ENCODE measurements around the gene SLC2A3.
"Not testable (repeated sequence)": the region's sequence is repeated elsewhere in the genome, so short reads cannot be mapped to it uniquely, and the experiment has no call there.

The SLC2A3 gene

DNA sequence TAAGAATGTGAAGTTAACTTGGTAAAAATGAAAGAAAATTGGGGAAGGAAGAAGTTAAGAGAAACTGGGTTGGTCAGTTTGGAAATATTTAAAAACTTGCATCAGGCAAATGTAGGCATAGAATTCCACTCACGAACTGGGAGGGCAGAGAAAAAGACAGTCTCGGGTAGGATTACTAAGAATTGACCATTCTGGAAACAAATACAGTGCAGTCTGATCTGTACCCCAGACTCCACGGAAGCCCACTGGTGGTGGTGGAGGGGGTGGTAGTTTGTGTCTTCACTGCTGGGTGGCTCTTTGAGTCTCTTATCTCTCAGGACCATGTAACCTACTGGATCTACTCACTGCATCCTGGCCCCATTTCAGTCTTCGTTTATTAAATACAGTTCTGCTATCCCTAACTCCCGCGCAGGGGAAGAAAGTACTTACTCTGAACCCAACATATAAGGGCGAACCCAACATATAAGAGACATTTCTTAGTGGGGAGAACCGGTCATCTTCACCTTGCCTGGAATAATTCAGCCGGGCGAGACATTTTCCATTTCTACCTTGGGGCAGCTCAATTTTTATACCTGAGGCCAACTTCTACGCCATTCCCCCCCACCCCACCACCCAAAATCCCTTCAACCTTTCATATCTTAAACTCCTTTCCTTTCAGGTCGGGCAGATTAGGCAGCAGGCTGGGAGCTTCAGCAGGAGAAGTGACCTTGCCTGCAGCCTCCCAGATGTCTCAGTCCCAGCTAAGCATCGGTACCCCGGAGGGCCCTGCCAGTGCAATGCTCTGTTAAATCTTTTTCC, 1.7 kb downstream of the SLC2A3 start:
- DNase-seq (no peak), ATAC-seq (peak; percentile 32)
- no peak overlapping the region for H3K27ac Mint-ChIP-seq
- H3K4me1 Mint-ChIP-seq = peaks cover 30% of the 10 kb centered on the region
- no peak overlapping the region for H3K4me3 Mint-ChIP-seq
- no peaks in the 10 kb centered on the region for H3K27me3 Mint-ChIP-seq
- no peaks in the 10 kb centered on the region for H3K9me3 Mint-ChIP-seq

DNA sequence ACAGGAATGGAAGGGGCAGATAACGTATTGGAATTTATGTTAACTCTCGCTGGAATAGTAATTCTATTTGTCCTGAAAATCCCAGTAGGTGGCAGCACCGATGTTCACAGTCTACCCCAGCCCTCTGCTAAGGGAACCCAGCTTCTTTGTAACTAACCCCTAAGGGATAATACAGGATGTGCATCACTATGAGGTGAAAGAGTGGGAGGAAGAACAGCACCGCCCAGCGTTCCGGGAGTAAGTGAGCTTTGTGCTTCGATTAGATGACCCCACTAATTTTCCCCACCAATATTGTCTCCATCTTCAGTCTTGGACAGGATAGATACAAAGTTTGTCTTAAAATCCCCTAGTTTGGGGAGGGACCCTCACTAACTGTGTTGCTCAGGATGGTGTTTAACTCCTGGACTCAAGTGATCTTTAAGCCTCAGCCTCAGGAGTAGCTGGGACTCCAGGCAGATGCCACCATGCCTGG, 2.7 kb downstream of the SLC2A3 start:
- peaks cover 34% of the 10 kb centered on the region for H3K4me1 Mint-ChIP-seq
- H3K9me3 Mint-ChIP-seq = no peaks in the 10 kb centered on the region
- no peak overlapping the region for H3K4me3 Mint-ChIP-seq
- ATAC-seq (peak; percentile 93), DNase-seq (peak; percentile 63 to 84)
- H3K27me3 Mint-ChIP-seq = no peaks in the 10 kb centered on the region
- no peak overlapping the region for H3K27ac Mint-ChIP-seq

- not testable (repeated sequence) for H3K9me3 Mint-ChIP-seq, H3K4me3 Mint-ChIP-seq, H3K27ac Mint-ChIP-seq, ATAC-seq, H3K27me3 Mint-ChIP-seq, DNase-seq
- H3K4me1 Mint-ChIP-seq = peaks cover 32% of the 10 kb centered on the region
These were observed 3.3 kb downstream of the SLC2A3 start for GRCh38 chr12:7932599-7933240.

DNA sequence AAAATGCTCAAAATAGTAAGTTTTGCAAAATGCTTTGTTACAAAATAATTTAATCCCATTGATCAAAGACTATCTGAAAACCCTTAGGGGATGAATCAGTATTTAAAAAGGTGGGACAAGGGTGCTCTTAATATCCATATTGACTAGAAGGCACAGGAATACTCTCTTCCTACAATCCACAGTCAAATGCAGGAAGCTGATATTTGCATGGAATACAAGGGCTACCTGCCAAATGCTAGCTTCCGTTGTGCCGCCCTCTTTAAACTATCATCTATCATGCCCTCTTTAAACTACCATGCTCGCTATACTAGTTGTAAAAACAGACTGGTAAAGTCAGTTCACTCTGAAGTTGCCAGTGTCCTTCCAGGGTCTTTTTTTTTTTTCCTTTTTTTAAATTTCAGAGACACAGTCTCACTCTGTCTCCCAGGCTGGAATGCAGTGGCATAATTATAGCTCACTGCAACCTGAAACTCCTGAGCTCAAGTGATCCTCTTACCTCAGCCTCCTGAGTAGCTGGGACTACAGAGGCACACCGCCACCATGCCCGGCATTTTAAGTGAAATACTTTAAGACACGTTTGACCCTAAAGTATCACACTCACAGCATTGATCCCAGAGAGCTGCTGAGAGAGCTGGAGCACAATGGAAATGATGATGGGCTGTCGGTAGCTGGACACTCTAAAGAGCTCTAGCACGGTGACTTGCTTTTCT, 6.7 kb downstream of the SLC2A3 start:
- ATAC-seq (no peak), DNase-seq (no peak)
- Mint-ChIP-seq H3K4me3 (no peak overlapping the region), H3K27me3 (no peaks in the 10 kb centered on the region), H3K4me1 (peaks cover 51% of the 10 kb centered on the region), H3K9me3 (no peaks in the 10 kb centered on the region), H3K27ac (peak overlapping the region in 1 of 2 donors; percentile 52)

DNA sequence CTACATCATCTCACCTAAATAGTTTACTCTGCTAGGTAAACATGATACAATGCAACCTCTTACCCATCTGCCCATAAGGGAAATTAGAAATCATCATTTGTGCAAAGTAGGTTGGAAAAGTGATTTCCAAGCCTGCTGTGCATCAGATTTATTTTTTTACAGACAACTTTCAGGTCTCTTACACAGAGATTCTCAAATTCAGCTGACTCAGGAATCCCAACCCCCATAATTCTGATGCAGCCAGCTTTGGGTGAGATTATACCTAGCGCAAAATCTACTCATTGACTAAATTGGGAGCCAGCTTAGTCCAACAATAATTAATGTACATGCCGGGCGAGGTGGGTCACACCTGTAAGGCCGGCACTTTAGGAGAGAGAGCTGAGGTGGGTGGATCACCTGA, 8.5 kb downstream of the SLC2A3 start:
- DNase-seq (no peak), ATAC-seq (no peak)
- H3K9me3 Mint-ChIP-seq = no peaks in the 10 kb centered on the region
- H3K4me3 Mint-ChIP-seq = no peak overlapping the region
- H3K4me1 Mint-ChIP-seq = peaks cover 55% of the 10 kb centered on the region
- H3K27ac Mint-ChIP-seq = peak overlapping the region in 1 of 2 donors; percentile 42
- H3K27me3 Mint-ChIP-seq = no peaks in the 10 kb centered on the region

DNA sequence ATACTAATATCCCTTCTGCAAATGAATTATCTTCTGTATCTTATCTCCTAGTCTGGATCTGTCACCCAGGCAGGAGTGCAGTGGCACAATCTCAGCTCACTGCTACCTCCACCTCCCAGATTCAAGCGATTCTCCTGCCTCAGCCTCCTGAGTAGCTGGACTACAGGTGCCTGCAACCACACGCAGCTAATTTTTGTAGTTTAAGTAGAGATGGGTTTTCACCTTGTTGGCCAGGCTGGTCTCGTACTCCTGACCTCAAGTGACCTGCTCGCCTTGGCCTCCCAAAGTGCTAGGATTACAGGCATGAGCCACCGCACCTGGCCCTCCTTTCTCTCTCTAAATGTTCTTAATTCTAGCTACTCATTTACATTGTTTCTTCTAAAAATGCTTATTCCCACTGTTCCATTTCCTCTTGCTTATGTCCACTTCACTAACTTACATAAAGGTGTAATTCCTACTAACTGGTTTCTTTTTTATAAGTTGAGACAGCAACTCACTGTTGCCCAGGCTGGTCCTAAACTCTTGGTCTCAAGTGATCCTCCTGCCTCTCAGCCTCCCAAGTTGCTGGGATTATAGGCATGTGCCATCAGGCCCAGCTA, 9.8 kb downstream of the SLC2A3 start:
- not testable (repeated sequence) for H3K27me3 Mint-ChIP-seq, DNase-seq, H3K9me3 Mint-ChIP-seq, ATAC-seq, H3K4me3 Mint-ChIP-seq
- Mint-ChIP-seq H3K27ac (peak overlapping the region in 1 of 2 donors; percentile 75), H3K4me1 (peaks cover 57% of the 10 kb centered on the region)

- Mint-ChIP-seq H3K4me3 (no peak overlapping the region), H3K4me1 (peaks cover 43% of the 10 kb centered on the region), H3K27ac (no peak overlapping the region)
These were observed 12.4 kb downstream of the SLC2A3 start for GRCh38 chr12:7923241-7924236.

DNA sequence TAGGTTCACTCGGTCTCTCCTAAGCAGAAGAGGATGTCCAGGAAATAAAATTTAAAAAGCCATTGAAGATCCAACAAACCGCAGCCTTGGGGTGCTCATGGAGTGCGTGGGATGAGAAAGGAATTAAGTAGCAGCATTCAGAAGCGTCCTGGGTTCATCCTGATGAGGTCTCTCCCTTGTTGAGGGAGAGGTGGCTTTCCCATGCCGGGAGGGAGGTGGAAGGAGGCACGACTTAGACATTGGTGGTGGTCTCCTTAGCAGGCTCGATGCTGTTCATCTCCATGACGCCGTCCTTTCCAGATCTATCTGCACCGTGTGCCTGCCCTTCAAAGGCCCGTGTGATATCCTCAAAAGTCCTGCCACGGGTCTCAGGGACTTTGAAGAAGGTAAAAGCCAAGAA, 14.8 kb downstream of the SLC2A3 start:
- ATAC-seq, H3K27me3 Mint-ChIP-seq, H3K9me3 Mint-ChIP-seq, H3K4me3 Mint-ChIP-seq, DNase-seq: not testable (repeated sequence)
- Mint-ChIP-seq H3K27ac (peak overlapping the region in 1 of 2 donors; percentile 7), H3K4me1 (peaks cover 49% of the 10 kb centered on the region)

More at GRCh38 chr12:7923241-7924236, 12.4 kb downstream of the SLC2A3 start:
- Mint-ChIP-seq H3K27me3 (no peaks in the 10 kb centered on the region), H3K9me3 (no peaks in the 10 kb centered on the region)
- DNase-seq = no peak
- ATAC-seq = no peak

GRCh38 chr12:7918268-7918590, 17.8 kb downstream of the SLC2A3 start:
- not testable (repeated sequence) for DNase-seq, H3K9me3 Mint-ChIP-seq, ATAC-seq, H3K4me3 Mint-ChIP-seq, H3K27me3 Mint-ChIP-seq
- H3K4me1 Mint-ChIP-seq = peaks cover 40% of the 10 kb centered on the region
- H3K27ac Mint-ChIP-seq = peak overlapping the region in 1 of 2 donors; percentile 13

DNA sequence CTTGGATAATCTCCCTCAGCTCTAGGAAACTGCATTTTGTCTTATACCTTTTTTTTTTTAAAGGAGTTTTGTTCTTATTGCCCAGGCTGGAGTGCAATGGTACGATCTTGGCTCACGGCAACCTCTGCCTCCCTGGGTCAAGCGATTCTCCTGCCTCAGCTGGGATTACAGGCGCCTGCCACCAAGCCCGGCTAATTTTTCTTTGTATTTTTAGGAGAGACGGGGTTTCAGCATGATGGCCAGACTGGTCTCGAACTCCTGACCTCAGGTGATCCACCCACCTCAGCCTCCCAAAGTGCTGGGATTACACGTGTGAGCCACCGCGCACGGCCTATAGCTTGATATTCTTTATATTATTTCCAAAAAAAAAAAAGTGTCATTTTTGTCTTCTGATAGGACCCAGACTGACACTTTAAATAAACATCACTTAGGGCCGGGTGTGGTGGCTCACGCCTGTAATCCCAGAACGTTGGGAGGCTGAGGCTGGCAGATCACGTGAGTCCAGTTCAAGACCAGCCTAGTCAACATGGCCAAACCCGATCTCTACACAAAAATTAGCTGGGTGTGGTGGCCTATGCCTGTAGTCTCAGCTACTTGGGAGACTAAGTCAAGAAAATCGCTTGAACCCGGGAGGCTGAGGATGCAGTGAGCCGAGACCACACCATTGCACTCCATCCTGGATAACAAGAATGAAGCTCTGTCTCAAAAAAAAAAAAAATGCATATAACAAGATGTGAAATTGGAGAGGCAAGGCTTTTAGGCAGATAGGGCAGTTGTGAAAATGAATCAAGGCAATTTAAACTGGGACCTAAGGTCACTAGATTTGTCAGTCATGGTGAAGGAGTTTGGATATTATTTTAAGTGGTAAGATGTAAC, 18.4 kb downstream of the SLC2A3 start:
- Mint-ChIP-seq H3K9me3 (no peaks in the 10 kb centered on the region), H3K27me3 (no peaks in the 10 kb centered on the region), H3K4me1 (peaks cover 37% of the 10 kb centered on the region), H3K4me3 (peak overlapping the region in 1 of 2 donors; percentile 57), H3K27ac (peak overlapping the region in 1 of 2 donors; percentile 19)
- ATAC-seq (no peak), DNase-seq (no peak)

- Mint-ChIP-seq H3K4me3 (peak overlapping the region in 1 of 2 donors; percentile 57), H3K4me1 (peaks cover 35% of the 10 kb centered on the region), H3K9me3 (no peaks in the 10 kb centered on the region), H3K27me3 (no peaks in the 10 kb centered on the region), H3K27ac (no peak overlapping the region)
- DNase-seq (no peak), ATAC-seq (peak; percentile 23)
These were observed 19.1 kb downstream of the SLC2A3 start for GRCh38 chr12:7916936-7917335.

DNA sequence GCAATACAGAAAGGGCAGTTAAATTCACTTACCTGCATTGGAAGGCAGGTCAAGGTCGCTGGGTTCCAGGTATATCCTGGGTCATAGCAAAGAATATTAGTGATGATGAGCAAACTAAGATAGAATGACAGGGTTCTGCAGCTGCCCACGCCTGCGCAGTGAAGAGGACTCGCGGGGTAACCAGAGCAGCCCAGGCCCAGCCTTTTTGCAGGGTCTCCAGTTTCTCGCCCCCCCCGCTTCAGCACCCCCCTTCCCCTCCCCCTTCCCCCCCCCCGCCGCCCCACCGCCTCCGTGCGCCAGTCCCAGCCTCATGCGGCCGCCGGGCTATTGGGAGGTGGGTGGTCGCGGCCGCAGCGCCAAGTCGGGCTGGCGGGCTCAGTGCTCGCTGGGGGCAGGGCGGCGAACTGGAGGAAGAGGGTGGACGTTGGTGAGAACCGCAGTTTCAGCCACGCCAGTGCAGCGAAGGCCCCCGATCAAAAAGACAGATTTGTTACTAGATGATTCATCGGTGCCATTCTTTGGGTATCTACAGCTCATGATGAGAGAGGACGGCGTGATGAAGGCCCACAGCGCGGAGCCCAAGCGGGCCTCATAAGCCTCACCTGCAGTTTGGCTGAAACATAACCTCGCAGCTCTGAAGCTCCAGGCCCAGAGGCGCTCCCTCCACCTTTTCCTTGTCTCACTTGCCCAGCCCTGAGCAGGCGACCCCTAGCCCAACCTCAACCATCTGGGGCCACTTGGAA, 20.2 kb downstream of the SLC2A3 start:
- ATAC-seq = peak; percentile 75
- H3K27me3 Mint-ChIP-seq = no peaks in the 10 kb centered on the region
- no peaks in the 10 kb centered on the region for H3K9me3 Mint-ChIP-seq
- H3K4me1 Mint-ChIP-seq = peaks cover 24% of the 10 kb centered on the region
- no peak overlapping the region for H3K27ac Mint-ChIP-seq
- H3K4me3 Mint-ChIP-seq = peak overlapping the region in 1 of 2 donors; percentile 49
- DNase-seq = peak; percentile 26 to 29

- H3K27me3 Mint-ChIP-seq, ATAC-seq, H3K4me3 Mint-ChIP-seq, DNase-seq, H3K9me3 Mint-ChIP-seq, H3K4me1 Mint-ChIP-seq: not testable (repeated sequence)
- peak overlapping the region in 1 of 2 donors; percentile 25 for H3K27ac Mint-ChIP-seq
These were observed 25.9 kb downstream of the SLC2A3 start for GRCh38 chr12:7910106-7910505.

Measured in stimulated activated naive CD8-positive, alpha-beta T cell treated with anti-CD3 and anti-CD28 coated beads, Interleukin-15, amount 100 ng/mL, for 72 hours (primary cell).